Measurements from ENCODE around the gene ZFP36L2. TPM values are rescaled to one million over a fixed set of nuclear protein-coding genes. Genes with fewer than 3 reads are reported as not detected.
A peak's percentile ranks its signal among the peaks of the same experiment; 100 is the strongest.

Gene ZFP36L2
- total and polyA plus RNA-seq, 9 donors: 115 to 369 (median 232) TPM

DNA sequence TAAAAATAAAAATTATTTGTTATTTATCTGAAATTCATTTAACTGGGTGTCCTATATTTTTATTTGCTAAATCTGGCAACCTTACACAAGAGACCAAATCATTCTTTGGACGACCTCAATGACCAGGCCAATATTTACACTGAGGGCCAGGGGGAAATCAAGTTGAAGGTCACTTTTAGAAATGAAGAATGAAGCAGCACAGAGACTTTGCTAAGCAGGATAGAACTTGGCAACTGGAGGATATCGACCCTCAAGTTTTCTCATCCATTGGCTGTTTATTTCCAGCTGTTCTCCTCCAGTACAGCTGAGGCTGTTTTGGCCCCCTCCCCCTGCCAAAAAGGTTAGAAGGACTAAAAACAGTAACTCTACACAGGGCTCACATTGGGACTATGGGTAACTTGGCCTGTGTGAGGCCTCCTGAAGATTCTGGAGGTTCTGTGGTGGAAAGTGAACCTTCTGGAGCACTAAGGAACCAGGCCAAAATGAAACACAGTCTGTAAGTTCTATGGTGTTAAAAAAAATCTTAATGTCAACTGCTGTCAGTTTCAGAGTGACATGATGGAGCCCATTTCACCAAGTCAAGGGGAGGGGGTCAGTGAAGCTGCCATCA, 32.2 kb upstream of the ZFP36L2 start:
- intact Hi-C loops (cut with DNase I): no loop called here
- peaks cover 21% of the 10 kb centered on the region for H3K4me1 ChIP-seq (ENCODE audit: insufficient read depth)

DNA sequence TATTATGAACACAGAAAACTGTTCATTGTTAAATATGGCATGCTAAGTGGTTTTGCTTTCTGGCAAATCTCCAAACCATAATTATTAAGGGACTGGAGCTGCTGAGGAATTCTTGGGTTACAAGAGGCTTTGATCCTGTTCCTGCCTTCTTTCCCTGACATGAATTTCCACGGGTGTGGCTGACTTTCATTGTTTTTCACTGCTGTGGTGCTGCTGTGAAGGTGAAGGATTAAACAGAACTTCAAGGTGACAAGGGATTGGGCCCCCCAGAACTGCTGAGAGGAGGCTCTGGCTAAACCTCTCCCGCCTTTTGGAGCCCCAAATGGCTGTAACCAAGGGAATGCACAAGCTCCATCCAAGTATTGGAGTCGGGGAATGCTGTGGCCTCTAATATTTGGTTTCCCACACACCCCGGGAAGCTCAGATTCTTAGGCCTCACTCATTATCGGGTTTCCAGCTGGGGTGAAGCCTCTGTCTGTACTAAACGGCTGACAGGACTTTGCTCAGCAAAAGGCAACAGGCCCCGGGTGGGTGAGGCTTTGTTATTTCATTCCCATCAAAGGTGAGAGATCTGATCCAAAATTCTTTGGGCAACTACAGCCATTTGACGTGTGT, 29.0 kb upstream of the ZFP36L2 start:
- WGBS, 3 donors: 35 to 54% (median 49%) methylated on average over 8 of the region's 8 CpGs
- intact Hi-C loops (cut with DNase I): no loop called here
- H3K9me3 ChIP-seq: no peaks in the 10 kb centered on the region

More for the DNA sequence above, 32.2 kb upstream of the ZFP36L2 start:
- no peak for TF ChIP-seq POLR2A (IDR thresholded peaks at IDR 0.05)
- no peak for TF ChIP-seq CTCF (IDR thresholded peaks at IDR 0.05)
- TF ChIP-seq EP300 (IDR thresholded peaks at IDR 0.05): no peak
- H3K27ac ChIP-seq: peak overlapping the region in 1 of 2 donors; percentile 45
- 9 to 25% (median 11%) methylated on average over 2 of the region's 2 CpGs for WGBS, 3 donors
- no peak overlapping the region for H3K4me3 ChIP-seq
- no peaks in the 10 kb centered on the region for H3K9me3 ChIP-seq
- DNase-seq: no peak
- H3K36me3 ChIP-seq: no peaks in the 10 kb centered on the region
- H3K27me3 ChIP-seq: no peaks in the 10 kb centered on the region

GRCh38 chr2:43254331-43254730, 27.9 kb upstream of the ZFP36L2 start:
- Histone ChIP-seq H3K4me3 (no peak overlapping the region), H3K27me3 (no peaks in the 10 kb centered on the region), H3K36me3 (no peaks in the 10 kb centered on the region), H3K9me3 (no peaks in the 10 kb centered on the region), H3K27ac (no peak overlapping the region), H3K4me1 (ENCODE audit: insufficient read depth) (peaks cover 25% of the 10 kb centered on the region)
- no peak for TF ChIP-seq POLR2A (IDR thresholded peaks at IDR 0.05)
- TF ChIP-seq EP300 (IDR thresholded peaks at IDR 0.05): no peak
- TF ChIP-seq CTCF (IDR thresholded peaks at IDR 0.05): no peak
- DNase-seq: no peak
- WGBS, 3 donors: 88 to 94% (median 92%) methylated on average over 5 of the region's 5 CpGs
- intact Hi-C loops (cut with DNase I): no loop called here

More for the DNA sequence above, 29.0 kb upstream of the ZFP36L2 start:
- Histone ChIP-seq H3K27ac (peak overlapping the region in 1 of 2 donors; percentile 18), H3K4me1 (ENCODE audit: insufficient read depth) (peaks cover 25% of the 10 kb centered on the region), H3K27me3 (no peaks in the 10 kb centered on the region), H3K36me3 (no peaks in the 10 kb centered on the region), H3K4me3 (no peak overlapping the region)
- TF ChIP-seq POLR2A (IDR thresholded peaks at IDR 0.05): no peak
- no peak for TF ChIP-seq EP300 (IDR thresholded peaks at IDR 0.05)
- no peak for TF ChIP-seq CTCF (IDR thresholded peaks at IDR 0.05)
- DNase-seq: no peak

DNA sequence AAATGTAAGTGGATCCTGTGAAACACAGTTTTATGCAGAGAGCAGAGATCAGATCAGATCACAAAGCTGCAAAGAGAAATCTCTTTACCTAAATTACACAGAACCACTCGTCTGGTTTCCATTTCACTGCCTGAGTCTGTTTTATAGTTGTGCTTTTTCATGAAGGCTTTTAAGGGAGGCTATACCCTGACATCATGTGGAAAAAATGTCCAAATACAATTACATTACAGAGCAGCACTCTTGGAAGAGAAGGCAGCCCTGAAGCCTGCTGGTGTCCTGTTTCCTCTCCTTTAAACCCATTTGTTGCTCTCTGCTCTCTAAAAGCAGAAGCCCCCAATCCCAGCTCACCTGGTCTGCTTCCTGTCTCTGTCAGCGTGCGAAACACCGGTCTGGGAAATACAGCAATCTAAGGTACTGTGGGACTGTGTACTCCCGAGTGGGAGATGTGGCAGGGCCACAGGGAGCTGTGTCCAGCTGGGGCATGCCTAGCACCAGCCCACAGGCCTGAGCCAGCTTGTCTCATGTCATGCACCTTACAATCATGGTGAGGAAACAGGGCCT, 24.8 kb upstream of the ZFP36L2 start:
- peaks cover 15% of the 10 kb centered on the region for H3K4me1 ChIP-seq (ENCODE audit: insufficient read depth)
- DNase-seq: peak in 1 of 5 donors; percentile 43
- H3K27ac ChIP-seq: peak overlapping the region; percentile 42 to 81
- no peaks in the 10 kb centered on the region for H3K36me3 ChIP-seq
- intact Hi-C loops (cut with DNase I): no loop called here
- WGBS, 3 donors: 20 to 29% (median 22%) methylated on average over 5 of the region's 5 CpGs
- H3K9me3 ChIP-seq: no peaks in the 10 kb centered on the region
- H3K27me3 ChIP-seq: no peaks in the 10 kb centered on the region
- TF ChIP-seq CTCF (IDR thresholded peaks at IDR 0.05): no peak
- peak; percentile 21 for TF ChIP-seq POLR2A (IDR thresholded peaks at IDR 0.05)
- TF ChIP-seq EP300 (IDR thresholded peaks at IDR 0.05): no peak
- no peak overlapping the region for H3K4me3 ChIP-seq
